GM21786 (cell line): ENCODE data around the gene CADM2.
"Not testable (repeated sequence)": the region's sequence is repeated elsewhere in the genome, so short reads cannot be mapped to it uniquely, and the experiment has no call there.

ENCODE experiments used
- ATAC-seq: cut with Tn5 transposase; IDR thresholded peaks from one replicate; pipeline ENCODE4 v1.9.1; 2021; ENCODE audit not compliant: unreplicated experiment

CADM2 gene

DNA sequence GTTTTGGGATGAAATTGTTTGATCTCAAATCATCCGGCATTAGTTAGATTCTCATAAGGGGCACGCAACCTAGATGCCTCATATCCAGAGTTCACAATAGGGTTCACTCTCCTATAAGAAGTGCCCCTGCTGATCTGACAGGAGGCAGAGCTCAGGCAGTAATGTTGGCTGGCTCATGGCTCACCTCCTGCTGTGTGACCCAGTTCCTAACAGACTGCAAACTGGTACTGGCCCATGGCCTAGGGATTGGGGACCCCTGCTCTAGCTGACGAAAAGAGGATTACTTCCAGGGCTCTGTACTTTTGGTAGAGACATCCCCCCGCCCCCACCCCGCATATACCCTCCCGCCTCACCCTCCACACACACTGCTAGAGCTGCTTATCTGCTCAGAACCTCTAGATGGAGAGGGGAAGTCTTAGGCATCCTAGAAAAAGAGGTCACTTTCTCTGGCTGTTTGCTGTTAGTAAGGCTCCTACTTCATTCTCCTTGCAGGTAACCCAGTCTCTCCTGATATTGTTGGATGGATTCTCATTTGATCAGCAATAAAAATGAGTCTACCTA is 923.1 kb downstream of the CADM2 start:
- no peak for ATAC-seq

- ATAC-seq: no peak
Measured at GRCh38 chr3:85890043-85890555, 931.3 kb downstream of the CADM2 start.

GRCh38 chr3:85903434-85903833 is 944.6 kb downstream of the CADM2 start:
- ATAC-seq: no peak

- ATAC-seq: no peak
Measured at GRCh38 chr3:85912980-85913379, 954.2 kb downstream of the CADM2 start.

- no peak for ATAC-seq
Measured at GRCh38 chr3:85922374-85922773, 963.6 kb downstream of the CADM2 start.

- no peak for ATAC-seq
Measured at GRCh38 chr3:85930718-85931117, 971.9 kb downstream of the CADM2 start.

GRCh38 chr3:85933326-85933725 is 974.5 kb downstream of the CADM2 start:
- ATAC-seq: no peak

DNA sequence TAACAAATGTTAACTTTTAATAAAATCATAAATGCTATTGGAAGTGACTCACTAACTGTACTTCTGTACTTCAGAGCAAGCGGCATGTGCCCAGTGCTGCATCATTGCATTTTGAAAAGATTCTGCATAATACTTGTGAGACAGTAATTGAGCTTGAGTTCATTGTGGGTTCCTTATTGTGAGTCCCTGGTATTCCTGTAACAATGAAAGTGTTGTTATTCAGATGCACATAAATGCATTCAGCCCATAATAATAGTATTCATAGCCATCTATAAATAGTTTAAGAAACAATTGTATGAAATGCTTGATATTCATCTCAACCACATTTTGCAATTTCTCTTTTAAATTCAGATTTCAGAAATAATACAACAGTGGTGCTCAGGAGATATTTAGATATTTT is 976.4 kb downstream of the CADM2 start:
- no peak for ATAC-seq

GRCh38 chr3:85939074-85939482 is 980.3 kb downstream of the CADM2 start:
- ATAC-seq: no peak

DNA sequence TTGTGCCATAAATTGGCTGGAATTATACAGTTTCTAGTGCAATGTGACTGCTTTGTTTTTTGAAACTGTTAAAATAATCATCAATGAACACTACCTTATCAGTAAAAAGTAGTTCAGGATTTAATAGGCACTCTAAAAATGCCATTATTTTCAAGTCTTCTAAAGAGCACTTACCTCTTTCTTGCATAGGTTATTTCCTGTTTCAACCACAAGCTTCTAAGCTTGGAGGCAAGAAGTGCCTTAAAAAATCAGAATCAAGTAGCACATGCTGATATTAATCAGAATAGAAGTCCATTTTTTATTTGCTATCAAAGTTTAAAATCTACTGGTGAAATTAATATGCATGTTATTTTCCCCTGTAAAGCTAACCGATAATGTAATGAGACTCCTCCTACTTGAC is 991.6 kb downstream of the CADM2 start:
- ATAC-seq: no peak

DNA sequence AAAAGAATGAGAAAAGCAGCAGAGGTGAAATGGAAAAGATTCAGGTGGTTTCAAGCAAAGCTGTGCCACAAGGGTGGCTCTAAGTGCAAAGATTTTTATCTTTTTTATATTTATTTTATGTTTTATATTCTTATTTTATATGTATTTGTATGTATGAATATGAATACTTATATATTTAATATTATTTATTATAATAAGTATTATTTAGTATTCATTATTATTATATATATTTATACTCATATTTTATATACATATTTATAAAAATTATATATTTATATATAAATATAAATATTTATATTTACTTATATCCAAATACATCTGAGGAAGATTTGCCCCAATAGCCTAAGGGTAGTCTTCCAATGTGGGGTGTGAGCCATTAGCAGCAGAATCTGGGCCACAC is 1002.0 kb downstream of the CADM2 start:
- no peak for ATAC-seq

DNA sequence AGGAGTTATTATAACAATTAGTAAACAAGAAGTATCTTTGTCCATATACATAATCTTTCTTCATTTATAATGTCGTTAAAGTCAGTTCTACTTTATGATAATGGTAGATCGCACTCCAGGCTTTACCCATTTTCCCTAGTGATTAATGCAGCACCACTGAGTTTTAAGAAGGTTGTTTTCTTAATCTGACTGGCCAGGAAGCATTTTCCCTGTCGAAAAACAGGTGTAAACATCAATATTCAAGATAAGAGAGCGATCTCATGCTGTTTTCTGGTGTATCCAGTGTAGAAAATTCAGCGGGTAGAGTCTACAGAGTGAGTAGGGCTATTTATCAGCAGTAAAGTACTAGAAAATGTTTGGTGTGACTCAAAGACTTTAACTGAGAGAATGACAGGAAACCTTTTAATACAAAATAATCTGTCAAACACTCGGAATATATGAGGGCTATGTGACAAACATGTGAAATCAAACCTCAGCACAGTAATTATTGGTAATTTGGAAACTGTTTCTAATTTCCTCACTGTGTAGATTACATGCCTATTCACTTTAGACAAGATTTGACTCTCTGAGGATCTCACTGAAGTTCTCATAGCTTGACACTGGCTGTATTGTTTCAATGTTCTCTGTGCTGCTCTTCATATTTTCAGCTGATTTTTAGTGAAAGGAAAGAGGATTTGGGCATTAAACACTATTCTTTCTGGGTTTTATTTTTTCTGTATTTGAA is 1019.0 kb downstream of the CADM2 start:
- ATAC-seq: no peak

GRCh38 chr3:85979034-85979433 is 1020.2 kb downstream of the CADM2 start:
- no peak for ATAC-seq

DNA sequence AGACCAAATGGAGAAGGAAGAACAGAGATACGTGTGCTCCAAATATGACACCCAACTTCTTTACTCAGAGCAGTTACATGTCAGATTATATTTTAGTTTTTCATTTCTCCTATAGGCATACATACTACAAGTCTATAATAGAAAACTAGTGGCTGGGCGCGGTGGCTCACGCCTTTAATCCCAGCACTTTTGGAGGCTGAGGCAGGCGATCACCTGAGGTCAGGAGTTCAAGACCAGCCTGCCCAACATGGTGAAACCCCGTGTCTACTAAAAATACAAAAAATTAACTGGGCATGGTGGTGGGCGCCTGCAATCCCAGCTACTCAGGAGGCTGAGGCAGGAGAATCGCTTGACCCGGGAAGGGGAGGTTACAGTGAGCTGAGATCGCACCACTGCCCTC is 1030.8 kb downstream of the CADM2 start:
- ATAC-seq: not testable (repeated sequence)

DNA sequence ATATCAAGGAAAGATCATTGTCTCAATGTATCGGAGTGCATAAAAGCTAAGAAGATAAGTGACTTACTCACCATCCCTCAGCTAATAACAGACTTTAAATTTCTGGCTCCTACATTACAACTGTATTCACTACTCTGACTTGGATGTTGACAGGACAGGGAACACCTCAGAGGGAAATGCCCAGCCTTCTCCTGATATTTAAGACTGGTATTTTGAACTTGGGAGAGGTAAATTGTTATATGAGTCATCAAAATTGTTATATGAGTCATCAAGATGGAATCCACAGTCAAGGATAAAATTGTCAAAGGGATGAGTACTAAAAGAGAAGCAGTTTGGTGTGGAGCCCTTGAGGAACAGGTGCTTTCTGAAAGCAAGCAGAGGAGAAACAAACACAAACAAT is 1070.8 kb downstream of the CADM2 start:
- no peak for ATAC-seq

DNA sequence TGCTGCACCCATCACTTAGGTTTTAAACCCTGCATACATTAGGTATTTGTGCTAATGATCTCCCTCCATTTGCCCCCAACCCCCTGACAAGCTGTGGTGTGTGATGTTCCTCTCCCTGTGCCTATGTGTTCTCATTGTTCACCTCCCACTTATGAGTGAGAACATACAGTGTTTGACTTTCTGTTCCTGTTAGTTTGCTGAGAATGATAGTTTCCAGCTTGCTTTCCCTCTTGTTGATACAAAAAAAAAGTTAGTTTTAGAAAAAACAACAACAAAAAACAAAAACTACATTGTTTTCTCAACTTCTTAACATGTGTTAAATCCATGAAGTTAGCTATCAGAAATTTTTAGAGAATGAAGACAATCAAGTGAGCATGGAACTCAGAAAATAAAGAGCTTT is 1079.1 kb downstream of the CADM2 start:
- no peak for ATAC-seq

DNA sequence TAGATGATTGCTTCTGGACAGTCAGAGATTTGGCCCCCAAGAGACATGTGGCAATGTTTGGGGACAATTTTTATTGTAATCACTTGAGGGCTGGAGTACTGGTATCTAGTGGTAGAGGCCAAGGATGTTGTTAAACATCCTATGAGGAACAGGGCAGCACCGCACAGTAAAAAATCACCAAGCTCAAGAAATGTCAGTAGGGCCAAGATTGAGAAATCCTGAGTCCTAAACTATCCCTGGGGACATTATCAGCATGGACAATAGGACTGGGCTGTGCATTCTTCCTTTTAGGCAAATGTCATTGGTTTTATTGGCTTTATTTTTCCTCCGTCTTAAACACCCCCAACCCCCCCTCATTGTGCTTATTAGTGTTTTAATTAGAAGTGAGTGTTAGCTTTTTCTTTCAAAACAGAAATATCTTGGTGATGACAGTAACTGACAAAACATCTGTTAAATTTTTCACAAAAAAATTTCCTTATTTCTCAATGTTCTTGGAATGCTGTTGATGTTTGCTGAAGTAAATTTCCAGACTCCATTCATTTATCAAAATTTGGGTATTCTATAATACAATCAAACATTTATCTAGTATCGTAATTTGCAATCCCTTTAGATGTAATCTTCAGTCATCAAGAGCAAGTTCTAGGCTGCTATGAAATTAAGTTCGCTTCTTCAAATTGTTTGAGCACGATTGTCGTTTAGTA is 1087.8 kb downstream of the CADM2 start:
- ATAC-seq: no peak

- ATAC-seq: no peak
Measured at GRCh38 chr3:86047161-86047560, 1088.4 kb downstream of the CADM2 start.

- ATAC-seq: no peak
Measured at GRCh38 chr3:86051058-86051457, 1092.3 kb downstream of the CADM2 start.

DNA sequence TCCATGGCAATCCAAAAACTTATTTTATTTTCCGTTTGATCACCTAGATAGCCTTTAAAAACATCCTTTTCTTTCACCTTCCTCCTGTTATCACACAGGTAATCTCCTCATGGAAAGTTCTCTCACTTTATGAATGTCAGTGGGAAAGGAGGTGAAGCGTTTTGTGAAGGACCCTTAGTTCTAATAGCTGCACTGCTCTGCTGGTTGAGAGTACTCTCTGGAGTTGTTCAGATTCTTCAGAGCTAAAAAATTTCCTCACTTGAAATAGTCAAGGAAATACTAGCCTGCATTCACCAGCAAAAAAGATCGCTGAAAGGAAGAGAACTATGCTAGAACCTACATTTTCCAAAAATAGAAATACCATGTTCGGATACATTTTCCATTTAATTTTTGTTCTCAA is 1097.2 kb downstream of the CADM2 start:
- no peak for ATAC-seq

- no peak for ATAC-seq
Measured at GRCh38 chr3:86056962-86057361, 1098.2 kb downstream of the CADM2 start.

- no peak for ATAC-seq
Measured at GRCh38 chr3:86073799-86074198, 1115.0 kb downstream of the CADM2 start.
